ENCODE measurements around the gene HDLBP.

The HDLBP gene

DNA sequence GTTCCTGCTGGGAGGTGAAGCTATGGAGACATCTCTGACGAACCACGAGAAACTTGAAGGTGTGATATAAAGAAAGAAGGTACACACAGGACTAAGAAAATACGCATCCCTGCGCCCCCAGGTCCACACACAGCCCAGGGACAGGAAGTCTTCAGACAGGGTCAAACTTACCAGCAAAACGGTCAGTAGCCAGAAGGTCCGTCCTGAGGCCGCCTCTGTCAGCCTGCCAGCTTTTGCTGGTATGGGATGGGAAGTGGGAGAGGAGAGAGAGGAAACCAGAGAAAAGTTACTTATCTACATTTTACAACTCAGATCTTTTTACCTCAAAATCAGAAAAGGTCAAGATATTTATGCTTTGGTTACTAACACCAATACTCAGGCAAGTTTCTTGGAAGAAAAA, 47.2 kb downstream of the HDLBP start:
- H3K4me3 ChIP-seq (ENCODE audit: low read length), result no peak overlapping the region
- TF ChIP-seq, protein P1, sequence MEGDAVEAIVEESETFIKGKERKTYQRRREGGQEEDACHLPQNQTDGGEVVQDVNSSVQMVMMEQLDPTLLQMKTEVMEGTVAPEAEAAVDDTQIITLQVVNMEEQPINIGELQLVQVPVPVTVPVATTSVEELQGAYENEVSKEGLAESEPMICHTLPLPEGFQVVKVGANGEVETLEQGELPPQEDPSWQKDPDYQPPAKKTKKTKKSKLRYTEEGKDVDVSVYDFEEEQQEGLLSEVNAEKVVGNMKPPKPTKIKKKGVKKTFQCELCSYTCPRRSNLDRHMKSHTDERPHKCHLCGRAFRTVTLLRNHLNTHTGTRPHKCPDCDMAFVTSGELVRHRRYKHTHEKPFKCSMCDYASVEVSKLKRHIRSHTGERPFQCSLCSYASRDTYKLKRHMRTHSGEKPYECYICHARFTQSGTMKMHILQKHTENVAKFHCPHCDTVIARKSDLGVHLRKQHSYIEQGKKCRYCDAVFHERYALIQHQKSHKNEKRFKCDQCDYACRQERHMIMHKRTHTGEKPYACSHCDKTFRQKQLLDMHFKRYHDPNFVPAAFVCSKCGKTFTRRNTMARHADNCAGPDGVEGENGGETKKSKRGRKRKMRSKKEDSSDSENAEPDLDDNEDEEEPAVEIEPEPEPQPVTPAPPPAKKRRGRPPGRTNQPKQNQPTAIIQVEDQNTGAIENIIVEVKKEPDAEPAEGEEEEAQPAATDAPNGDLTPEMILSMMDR (conservative IDR thresholded peaks at IDR 0.05; ENCODE audit: low read length), result no peak
- DNase-seq (ENCODE audit: low read depth), result no peak

DNA sequence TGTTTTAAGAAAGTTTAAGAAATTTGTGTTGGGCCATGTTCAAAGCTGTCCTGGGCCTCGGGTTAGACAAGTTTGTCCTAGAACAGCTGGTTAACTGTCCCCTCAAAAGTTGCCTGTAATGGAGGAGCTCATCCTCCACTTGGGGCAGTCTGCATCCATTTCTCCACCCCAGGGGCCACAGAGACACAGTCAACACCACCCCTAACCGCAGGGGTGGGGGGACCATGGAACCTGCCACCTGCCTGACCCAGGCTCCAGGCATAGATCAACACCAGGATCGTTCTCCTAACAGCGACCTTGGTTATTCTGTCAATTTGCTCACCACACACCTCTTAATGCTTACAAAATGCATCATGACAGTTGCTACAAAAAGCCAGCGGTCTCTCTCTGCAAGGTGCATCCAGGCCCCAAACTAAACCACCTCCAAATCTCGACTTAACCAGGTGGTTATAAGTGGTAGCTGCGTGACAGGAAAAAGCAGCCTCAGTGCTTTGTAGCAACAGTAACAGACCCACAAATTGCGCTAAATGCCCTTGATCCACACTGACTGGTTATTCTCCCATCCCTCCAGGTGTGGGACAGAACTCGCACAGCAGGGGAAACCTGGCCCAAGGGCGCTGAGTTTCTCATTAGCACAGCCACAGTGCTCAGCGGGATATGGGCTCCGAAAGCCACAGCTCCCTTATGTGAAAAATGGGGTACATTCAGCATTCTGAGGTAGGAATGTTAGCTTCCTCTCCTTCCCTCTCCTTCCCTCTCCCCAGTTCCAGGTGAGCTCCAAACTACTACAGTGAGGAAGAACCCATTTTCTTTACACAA, 48.0 kb downstream of the HDLBP start:
- TF ChIP-seq, protein P1 (conservative IDR thresholded peaks at IDR 0.05; ENCODE audit: low read length), result no peak
- no peak overlapping the region for H3K4me3 ChIP-seq (ENCODE audit: low read length)
- no peak for DNase-seq (ENCODE audit: low read depth)

DNA sequence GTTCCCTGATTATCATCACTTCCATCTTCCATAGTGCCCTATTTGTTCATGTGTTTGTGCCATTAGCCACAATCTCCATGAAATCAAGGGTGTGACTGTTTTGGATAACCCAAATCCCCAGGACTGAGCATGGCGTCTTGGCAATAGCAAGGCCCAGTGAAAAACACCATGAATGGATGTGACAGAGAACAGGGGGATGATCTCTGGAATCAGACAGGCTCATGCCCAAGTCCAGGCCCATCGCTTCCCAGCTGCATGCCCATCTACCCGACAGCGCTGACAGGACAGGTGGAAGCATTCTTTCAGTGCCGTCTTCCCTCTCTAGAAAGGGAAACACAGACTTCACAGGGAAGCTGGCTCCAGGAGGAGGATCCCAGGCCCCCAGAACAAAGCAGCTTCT, 50.0 kb downstream of the HDLBP start:
- TF ChIP-seq, protein P1 (conservative IDR thresholded peaks at IDR 0.05; ENCODE audit: low read length), result no peak
- no peak overlapping the region for H3K4me3 ChIP-seq (ENCODE audit: low read length)
- no peak for DNase-seq (ENCODE audit: low read depth)

DNA sequence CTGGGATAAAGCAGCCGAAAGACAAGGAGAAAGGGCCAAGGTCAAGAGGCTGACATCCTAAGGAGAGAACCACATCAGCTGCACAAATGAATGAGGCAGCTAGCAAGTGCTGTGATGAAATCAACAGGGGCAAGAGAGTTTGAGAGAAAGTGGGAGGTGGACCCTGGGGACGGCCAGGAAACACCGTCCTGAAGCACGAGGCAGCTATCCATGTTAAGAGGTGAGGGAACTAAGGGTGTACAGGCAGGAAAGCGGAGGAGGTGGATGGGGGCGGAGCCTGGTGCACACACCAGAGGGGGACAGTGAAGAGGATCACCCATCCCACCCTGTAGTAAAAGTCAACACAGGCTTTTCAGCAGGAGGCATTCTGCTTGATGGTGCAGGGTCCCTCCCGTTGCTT, 52.4 kb downstream of the HDLBP start:
- no peak for DNase-seq (ENCODE audit: low read depth)
- H3K4me3 ChIP-seq (ENCODE audit: low read length), result no peak overlapping the region
- TF ChIP-seq, protein P1 (conservative IDR thresholded peaks at IDR 0.05; ENCODE audit: low read length), result no peak

DNA sequence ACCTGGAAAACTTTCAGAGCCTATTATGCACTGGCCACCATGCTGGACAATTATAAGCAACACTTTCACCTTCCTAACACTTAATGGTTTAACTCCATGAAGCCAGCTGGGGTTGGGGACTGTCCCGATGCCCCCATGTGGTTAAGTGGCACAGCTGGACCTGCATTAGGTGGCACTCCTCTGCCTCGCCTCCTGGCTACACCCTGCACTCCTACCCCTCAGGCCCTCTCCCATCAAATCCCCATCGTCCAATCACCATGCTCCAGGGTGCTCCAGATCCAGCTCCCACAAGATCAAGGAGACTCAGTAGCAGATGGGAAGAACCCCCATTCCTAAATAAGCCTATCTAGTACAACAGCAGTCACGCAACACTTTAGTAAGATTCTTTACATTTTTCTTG, 53.8 kb downstream of the HDLBP start:
- DNase-seq (ENCODE audit: low read depth), result no peak
- TF ChIP-seq, protein P1 (conservative IDR thresholded peaks at IDR 0.05; ENCODE audit: low read length), result no peak
- H3K4me3 ChIP-seq (ENCODE audit: low read length), result no peak overlapping the region

DNA sequence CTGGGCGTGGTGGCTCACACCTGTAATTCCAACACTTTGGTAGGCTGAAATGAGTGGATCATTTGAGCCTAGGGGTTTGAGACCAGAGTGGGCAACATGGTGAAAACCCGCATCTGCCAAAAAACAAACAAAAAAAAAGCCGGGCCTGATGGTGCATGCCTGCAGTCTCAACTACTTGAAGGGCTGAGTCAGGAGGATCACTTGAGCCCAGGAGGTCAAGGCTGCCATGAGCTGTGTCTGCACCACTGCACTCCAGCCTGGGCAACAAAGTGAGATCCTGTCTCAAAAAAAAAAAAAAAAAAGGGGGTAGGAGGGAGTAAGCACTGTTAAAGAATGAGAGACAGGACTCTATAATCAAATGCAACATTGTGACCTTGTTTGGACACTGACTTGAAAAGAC, 54.6 kb downstream of the HDLBP start:
- H3K4me3 ChIP-seq (ENCODE audit: low read length), result no peak overlapping the region
- no peak for DNase-seq (ENCODE audit: low read depth)
- TF ChIP-seq, protein P1 (conservative IDR thresholded peaks at IDR 0.05; ENCODE audit: low read length), result no peak

All from AG10803 (cell line).